GM21528 (cell line): ENCODE results near the gene SH2D5.

ENCODE experiments used
- ATAC-seq: cut with Tn5 transposase; IDR thresholded peaks from one replicate; pipeline ENCODE4 v1.9.1; 2021; ENCODE audit warnings: mild to moderate bottlenecking, moderate library complexity; ENCODE audit not compliant: unreplicated experiment, low FRiP score

The SH2D5 gene

DNA sequence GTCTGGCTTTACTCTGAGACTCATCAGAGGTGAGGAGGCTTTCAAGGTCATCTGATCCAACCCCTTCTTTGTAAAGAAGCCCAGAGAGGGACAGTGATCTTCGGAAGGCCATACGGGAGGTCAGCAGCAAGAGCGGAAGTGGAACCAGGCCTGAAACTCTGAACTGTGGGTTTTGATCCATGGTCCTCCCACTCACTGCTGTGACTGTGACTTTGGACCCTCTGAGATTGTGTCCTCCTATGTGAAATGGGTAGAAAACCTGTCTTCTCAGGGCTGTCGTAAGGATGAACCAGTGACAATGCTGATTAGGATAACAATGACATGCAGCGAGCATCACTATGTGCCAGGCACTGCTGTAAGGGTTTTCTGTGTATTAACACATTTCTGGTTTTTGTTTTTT, 61.6 kb downstream of the SH2D5 start:
- ATAC-seq = no peak
